Adipose tissue (tissue), 3 donors: ENCODE data around the gene FMNL3. TPM values are rescaled to one million over a fixed set of nuclear protein-coding genes. Genes with fewer than 3 reads are reported as not detected.

Experiments
- H3K27ac ChIP-seq: one replicate; pipeline ENCODE4 v1.5.1; 2013; ENCODE audit warnings: low read depth, low read length
- WGBS, 3 donors: extraction: QIAGEN DNeasy Blood & Tissue Kit; methylation state at CpG; one replicate each; pipeline ENCODE4 v1.1.7; 2013; 5-methylcytosine and 5-hydroxymethylcytosine counted together
- polyA plus RNA-seq, 3 donors: library from polyadenylated mRNA; stranded (reverse); fragments of 200-250 nt; gene quantifications; one replicate each; pipeline ENCODE4 v1.2.3, GENCODE V29; 2013
- donor health status: healthy with polysubstance abuse.
- donor health status: Bipolar disorder and iron deficiency.
- donor health status: healthy.

FMNL3 gene
- polyA plus RNA-seq, 3 donors, result 1.2 to 8.0 (median 7.5) TPM

DNA sequence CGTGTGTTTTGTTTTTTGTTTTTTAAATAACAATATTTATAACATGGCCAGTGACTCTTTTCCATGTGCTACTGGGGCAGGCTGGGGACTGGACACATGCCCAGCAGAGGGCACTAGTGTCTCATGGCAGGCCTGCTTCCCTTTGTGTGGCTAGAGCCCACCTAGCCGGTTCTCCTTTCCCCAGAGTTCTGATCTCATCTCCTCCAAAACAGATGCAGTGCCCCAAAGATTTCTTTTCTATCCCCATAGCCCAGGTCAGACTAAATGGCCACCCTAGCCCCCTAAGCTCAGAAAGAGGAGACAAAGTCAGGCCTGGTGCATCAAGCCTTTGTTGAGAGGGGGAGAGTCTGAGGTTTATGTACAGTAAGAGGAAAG is 62.6 kb downstream of the FMNL3 start:
- WGBS, 3 donors, result 0 to 26% (median 4%) methylated on average over 2 of the region's 2 CpGs
- H3K27ac ChIP-seq, result no peak overlapping the region

DNA sequence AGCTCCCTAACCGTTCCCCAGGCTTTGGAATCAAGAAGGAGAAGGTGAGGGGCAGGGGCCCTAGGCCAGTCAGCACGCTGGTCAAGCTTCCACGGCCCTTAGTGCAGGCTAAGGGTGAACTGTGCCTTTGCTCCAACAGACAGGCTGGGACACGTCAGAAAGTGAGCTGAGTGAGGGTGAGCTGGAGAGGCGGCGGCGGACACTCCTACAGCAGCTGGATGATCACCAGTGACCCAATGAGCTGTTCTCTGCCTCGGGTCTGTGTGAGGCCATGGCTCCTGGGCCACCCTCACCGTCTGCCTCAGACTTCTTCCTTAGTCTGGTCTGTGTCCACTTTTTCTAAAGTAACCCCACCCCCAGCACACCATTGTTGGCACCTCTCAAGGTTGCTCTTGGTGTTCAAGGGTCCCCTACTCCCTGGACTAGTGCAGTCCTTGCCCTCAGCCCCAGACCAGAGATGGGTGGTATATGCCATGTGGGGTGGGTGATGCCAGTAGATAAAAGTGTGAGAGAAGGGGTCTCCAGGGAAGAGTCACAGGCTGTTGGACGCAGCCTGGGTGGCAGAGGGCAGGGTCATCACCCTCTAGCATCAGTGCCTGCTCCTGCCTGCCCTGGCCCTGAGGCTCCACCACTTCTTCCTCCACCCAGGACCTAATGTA is 63.1 kb downstream of the FMNL3 start:
- WGBS, 3 donors, result 69 to 76% (median 72%) methylated on average over 10 of the region's 10 CpGs
- no peak overlapping the region for H3K27ac ChIP-seq

DNA sequence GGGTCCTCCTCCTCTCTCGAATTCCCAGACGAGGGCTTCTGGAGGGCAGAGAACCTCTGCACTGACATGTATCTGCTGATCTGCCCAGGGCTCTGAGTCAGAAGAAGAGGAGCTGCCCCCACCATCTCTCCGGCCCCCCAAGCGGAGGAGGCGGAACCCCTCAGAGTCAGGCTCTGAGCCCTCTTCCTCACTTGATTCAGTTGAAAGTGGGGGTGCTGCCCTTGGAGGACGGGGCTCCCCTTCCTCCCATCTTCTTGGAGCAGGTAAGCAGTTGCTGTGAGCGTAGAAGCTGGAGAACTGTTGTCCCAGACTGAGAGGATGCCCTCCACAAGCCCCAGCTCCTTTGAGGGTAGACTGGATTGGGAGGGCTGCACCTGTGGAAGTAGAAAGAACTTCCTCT is 64.1 kb downstream of the FMNL3 start:
- no peak overlapping the region for H3K27ac ChIP-seq
- WGBS, 3 donors, result 91 to 96% (median 95%) methylated on average over 7 of the region's 7 CpGs

DNA sequence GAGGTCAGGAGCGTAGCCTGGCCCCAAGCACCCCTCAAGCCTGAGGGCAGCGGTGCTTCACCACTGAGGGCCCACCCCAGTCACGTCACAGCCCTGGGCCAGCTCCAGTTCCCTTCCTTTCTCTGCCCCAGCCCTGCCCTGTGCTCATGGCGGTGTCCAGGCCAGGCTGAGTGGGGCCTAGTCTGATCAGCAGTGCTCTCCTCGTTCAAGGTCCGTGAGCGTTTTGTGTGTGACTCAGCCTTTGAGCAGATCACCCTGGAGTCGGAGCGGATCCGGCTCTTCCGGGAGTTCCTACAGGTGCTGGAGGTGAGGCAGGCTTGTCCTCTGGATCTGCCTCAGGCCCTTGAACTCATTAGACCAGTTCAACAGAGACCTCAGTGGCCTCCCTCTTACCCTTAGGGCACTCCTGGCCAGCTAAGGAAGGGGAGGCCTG is 64.8 kb downstream of the FMNL3 start:
- H3K27ac ChIP-seq, result no peak overlapping the region
- WGBS, 3 donors, result 81 to 90% (median 84%) methylated on average over 11 of the region's 11 CpGs

DNA sequence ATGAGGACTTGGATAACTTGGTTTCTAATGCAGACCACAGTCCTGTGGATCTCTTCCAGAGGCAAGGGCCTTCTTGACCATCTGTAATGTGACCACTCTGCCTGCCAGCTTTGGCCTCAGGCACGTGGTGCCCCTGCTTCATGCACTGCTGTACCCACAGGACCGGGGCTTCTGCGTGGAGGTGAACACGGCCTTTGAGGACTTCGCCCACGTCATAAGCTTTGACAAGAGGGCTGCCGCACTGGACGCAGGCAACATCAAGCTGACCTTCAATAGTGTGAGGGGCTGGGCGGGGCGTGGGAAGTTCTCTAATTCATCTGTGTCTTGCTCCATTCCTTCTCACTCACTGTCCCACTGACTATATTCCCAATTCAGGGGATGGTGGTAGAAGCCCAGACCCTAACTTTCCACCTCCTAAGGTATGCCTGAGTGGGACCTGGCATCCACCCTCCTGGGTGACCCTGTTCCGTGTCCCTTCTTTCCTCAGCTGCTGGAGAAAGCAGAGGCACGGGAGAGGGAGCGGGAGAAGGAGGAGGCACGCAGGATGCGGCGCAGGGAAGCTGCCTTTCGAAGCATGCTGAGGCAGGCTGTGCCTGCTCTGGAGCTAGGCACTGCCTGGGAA is 65.3 kb downstream of the FMNL3 start:
- WGBS, 3 donors, result 92% methylated on average over 16 to 17 of the region's 17 CpGs

DNA sequence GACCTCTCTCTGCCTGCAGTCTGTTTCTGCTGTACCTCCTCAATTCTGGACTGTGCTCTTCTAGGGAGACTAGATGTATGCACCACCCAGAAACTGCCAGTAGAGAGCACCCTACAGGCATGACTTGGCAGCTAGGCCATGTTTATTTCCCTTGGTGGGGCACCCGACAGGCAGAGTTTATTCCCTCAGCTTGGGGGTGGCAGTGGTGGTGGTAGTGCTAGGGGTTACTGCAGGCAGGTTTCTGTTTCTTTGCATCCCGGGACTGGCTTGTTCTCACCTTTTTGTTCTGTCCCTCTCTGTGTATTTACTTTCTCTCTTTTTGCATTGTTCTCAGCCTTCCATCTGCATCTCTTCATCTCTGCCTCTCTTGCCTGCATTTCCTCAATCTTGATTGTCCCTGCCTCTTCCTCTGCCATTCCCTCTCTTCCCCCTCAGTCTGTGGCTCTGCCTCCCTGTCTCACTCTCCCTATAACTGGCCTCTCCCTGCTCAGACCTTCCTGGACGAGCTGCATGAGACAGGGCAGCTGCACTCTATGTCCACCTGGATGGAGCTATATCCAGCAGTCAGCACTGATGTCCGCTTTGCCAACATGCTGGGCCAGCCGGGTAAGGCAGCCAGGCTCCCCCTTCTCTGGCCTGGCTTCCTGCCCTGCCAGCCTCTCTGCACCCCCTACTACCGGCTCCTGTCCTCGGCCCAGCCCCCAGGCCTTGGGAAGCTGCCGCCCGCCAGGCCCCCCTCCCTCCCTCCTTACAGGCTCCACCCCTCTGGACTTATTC is 70.0 kb downstream of the FMNL3 start:
- 23 to 43% (median 28%) methylated on average over 9 of the region's 9 CpGs for WGBS, 3 donors
- H3K27ac ChIP-seq, result no peak overlapping the region

More for the DNA sequence above, 65.3 kb downstream of the FMNL3 start:
- H3K27ac ChIP-seq, result no peak overlapping the region

DNA sequence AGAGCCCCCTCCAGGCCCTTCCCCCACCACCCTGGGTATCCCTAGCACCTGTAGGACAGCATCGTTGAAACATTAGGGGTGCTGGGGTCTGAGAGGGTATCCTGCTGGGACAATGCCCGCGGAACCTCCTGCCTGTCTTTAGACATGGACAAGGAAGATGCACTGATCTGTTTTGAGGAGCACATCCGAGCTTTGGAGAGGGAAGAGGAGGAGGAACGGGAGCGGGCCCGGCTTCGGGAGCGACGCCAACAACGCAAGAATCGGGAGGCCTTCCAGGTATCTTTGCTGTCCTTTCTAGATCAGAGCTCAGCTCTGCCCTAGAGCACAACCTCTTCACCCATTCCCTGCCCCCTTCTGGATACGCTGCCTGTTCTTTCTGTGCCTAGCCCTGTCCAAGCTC is 70.6 kb downstream of the FMNL3 start:
- no peak overlapping the region for H3K27ac ChIP-seq
- WGBS, 3 donors, result 56 to 74% (median 67%) methylated on average over 13 of the region's 13 CpGs

DNA sequence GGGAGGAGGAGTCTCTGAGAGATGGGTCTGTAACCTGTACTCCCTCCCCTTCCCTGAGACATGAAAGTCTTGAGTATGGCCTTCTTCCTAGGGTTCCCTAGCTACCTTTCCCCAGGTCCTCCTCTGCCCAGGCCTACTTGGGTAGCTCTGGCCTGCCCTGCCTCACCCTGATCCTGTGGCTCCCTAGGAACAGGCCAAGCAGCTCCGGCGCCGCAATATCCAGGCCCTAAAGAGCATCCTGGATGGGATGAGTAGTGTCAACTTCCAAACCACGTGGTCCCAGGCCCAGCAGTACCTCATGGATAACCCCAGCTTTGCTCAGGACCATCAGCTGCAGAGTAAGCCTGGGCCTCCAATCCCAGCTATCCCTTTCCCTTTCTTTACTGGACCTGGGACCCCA is 71.5 kb downstream of the FMNL3 start:
- WGBS, 3 donors, result 92 to 95% (median 92%) methylated on average over 4 of the region's 4 CpGs
- no peak overlapping the region for H3K27ac ChIP-seq

DNA sequence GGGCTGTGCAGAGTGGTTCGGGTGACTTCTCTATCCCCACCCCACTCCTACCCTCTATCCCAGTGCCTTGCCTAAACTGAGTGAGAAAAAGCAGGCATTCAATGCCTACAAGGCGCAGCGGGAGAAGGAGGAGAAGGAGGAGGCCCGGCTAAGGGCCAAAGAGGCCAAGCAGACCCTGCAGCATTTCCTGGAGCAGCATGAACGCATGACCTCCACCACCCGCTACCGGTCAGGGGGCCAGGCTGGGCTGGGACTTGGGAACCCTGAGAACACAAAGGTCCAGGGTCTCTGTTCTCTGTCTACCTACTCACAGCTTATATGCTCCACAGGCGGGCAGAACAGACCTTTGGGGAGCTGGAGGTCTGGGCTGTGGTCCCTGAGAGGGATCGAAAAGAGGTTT is 72.2 kb downstream of the FMNL3 start:
- no peak overlapping the region for H3K27ac ChIP-seq
- WGBS, 3 donors, result 83 to 87% (median 83%) methylated on average over 7 to 9 of the region's 9 CpGs

DNA sequence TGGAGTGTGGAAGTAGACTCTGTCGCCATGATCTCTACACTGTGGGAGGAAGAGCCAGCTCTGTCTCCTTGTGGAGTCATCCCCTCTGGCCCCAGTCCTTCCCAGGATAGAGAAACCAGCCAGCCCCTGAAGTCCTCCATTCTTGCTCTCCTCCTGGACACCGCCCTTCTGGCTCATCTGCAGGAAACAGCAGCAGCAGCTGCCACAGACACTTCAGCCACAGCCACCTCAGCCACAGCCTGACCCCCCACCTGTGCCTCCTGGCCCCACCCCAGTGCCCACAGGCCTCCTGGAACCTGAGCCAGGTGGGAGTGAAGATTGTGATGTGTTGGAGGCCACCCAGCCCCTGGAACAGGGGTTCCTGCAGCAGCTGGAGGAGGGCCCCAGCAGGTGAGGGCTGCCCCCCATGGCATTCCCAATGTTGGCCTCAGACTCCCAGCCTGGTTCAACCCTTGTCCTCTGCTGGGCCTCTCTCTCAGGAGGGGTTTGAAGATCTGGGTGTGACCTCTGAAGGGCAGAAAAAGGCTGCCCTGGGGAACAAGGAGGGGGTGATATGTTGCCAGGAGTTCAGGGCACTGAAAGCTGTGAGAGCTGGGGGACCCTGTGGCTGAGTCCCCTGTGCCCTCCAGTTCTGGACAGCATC is 73.4 kb downstream of the FMNL3 start:
- no peak overlapping the region for H3K27ac ChIP-seq
- 87 to 100% (median 92%) methylated on average over 2 of the region's 2 CpGs for WGBS, 3 donors

DNA sequence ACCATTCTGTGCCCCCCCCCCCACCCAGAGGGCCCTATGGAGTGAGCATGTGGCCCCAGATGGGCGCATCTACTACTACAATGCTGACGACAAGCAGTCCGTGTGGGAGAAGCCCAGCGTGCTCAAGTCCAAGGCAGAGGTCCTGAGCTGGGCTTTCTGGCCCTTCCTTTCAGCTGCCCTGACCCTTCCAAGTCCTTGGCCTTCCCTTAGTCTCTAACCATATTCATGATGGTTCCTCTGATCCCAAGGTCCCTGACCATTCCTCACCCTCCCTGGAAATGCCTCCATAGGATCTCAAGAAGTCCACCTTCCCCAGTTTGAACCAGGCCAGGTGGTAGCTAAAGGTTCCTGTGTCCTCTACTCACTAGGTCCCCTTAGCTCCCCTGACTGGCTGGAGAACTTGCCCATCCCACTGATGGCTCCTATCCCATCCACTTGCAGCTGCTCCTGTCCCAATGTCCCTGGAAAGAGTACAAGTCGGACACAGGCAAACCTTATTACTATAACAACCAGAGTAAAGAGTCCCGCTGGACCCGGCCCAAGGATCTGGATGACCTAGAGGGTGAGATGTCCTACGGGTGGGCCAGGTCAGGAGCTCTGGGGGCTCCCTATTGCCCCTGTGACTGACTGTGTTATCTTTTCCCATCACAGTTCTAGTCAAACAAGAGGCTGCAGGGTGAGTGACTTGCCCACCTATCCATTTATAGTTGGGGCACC is 74.1 kb downstream of the FMNL3 start:
- no peak overlapping the region for H3K27ac ChIP-seq
- WGBS, 3 donors, result 78 to 91% (median 89%) methylated on average over 8 of the region's 8 CpGs

DNA sequence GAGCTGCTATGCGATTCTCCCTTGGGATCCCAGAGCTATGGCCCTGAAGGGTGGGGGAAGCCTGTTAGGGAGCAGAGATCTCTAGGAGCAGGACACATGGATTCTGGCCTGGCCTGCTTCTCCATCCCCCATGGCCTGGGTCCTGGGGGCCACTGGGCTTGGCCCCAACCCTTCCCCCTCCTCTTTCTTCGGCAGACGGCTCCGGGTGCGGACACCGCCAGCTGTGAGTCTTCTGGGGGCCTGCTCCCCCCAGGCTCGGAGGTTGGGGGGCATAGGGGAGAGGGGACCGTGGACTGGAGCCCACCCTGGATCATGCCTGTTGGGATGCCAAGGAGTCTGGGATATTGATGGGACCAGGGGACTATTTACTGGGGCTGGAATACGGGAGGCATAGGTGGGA is 74.8 kb downstream of the FMNL3 start:
- 92 to 95% (median 93%) methylated on average over 6 to 9 of the region's 9 CpGs for WGBS, 3 donors
- H3K27ac ChIP-seq, result no peak overlapping the region

DNA sequence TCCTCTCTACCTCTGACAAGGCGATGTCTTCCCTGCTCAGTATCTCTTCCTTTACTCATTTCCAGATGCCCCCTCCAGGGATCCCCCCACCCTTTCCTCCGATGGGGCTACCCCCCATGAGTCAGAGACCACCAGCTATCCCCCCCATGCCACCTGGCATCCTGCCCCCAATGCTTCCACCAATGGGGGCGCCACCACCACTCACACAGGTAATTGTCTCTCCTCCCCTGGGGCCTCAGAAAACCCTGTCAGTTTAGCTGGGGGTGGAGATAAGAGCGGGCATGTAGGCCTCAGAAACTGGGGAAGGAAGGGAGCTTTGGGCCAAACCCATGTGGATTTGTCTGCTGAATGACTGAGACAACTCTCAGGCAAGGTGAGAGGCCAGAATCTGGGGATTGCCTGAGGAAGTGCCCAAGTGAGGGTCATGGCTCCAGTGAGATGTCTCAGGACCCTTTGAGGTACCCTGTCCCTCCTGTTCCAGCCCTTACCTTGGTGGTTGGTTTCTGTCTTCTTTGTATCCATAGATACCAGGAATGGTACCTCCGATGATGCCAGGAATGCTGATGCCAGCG is 75.8 kb downstream of the FMNL3 start:
- no peak overlapping the region for H3K27ac ChIP-seq
- 89 to 91% (median 91%) methylated on average over 6 of the region's 6 CpGs for WGBS, 3 donors

DNA sequence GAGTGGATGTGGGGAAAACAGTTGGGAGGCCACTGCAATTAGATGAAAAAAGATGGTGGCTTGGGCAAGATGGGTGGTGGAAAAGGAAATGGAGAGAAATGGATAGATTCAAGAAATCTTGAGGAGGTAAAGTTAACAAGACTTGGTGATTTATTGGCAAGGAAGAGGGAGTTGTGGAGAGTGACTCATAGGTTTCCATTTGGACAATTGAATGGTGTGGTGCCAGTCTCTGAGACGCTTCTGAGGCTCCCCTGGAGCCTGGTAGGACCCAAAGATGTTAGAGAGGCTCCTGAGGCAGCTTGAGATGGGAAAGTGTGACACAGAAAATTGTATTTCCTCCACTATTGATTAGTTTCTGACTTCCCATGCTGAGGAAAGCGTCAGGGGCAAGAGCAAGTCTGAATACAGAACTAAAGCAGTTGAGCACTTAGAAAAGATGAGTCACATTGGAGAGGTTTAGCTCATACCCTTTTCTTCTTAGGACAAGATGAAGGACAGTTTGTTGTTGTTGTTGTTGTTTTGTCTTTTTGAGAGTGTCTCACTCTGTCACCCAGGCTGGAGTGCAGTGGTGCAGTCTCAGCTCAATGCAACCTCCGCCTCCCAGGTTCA is 79.3 kb downstream of the FMNL3 start:
- 84 to 91% (median 88%) methylated on average over 3 of the region's 3 CpGs for WGBS, 3 donors

DNA sequence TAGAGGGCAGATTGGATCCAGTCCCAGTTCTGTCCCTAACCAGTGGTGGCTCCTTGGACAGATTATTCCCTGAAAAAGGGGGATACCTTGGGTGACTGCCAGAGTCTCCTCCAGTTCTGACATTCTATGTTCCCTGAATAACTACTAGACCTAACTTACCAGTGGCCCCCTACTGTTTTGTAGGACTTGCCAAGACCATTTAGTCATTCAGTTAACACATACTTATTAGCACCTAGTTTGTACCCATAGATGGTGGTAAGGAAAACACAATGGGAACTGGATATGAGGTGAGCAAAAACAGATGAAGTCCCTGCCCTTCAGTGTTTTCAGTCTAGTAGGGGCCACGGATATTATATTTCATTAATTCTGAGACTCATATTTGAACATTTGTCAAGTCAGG is 80.4 kb downstream of the FMNL3 start:
- H3K27ac ChIP-seq, result no peak overlapping the region
- WGBS, 3 donors, result 87 to 92% (median 87%) methylated on average over 1 of the region's 1 CpG

More for the DNA sequence above, 79.3 kb downstream of the FMNL3 start:
- H3K27ac ChIP-seq, result no peak overlapping the region

DNA sequence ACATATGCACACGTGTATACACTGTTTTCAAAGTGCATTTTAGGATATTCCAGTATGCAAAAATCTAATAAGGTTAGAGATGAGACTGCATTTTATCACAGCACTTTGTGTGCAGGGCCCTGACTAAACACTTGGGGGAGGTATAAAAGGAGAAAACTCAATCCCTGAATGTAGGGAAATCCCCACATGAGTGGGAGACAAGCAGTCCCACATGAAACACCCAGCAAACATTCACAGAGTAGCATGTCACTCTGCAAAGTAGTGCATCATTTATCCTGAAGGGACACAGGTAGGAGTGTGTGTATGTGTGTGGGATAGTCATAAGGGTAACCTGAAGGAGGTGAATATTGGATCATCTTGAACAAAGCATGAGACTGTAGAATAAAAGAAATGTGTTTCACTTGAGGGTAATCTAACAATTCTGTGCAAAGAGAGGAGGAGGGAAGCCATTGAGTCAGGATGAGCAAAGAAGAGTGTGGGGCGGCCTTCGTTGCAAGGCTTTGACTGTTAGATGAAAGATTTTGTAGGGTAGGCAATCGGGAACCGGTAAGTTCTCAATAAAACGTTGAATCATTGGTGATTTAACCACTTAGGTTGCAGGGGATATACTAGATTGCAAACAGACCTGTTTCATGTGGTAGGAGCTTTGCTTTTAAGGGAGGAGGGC is 80.9 kb downstream of the FMNL3 start:
- WGBS, 3 donors, result 74 to 78% (median 75%) methylated on average over 6 of the region's 6 CpGs
- no peak overlapping the region for H3K27ac ChIP-seq

DNA sequence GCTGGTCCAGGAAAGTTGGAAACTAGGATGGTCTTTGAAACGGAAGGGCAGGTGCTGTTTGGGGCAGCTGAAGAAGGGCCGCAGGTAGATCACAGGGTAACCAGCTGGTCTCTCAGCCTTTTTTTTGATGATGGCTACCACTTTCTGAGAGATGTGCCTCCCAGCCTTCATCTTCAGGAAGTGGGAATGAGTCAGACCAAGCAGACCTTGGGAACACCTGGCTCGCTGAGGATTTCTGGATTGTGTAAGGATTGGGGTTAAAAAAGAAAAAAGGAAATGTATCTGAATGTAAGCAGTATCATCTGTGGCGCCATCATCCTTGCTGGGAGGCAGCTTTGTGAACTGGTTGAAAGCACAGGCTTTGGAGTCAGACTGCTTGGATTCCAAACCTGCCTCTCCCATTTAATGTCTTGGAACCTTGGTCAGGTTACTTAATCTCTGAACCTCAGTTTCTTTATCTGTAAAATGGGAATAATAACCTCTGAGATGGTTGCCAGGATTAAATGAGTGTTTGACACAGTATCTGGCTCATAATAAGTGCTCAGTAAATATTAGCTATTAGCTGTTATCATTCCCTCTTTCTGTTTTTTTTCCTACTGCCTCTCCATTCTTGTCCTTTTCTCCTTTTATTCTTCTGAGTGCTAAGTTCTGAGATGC is 82.2 kb downstream of the FMNL3 start:
- no peak overlapping the region for H3K27ac ChIP-seq
- WGBS, 3 donors, result 53 to 55% (median 54%) methylated on average over 4 of the region's 4 CpGs
